Right atrium auricular region (tissue), 2 donors: ENCODE measurements around the gene RNF214. TPM values are rescaled to one million over a fixed set of nuclear protein-coding genes. Genes with fewer than 3 reads are reported as not detected.
"Not testable (repeated sequence)": the region's sequence is repeated elsewhere in the genome, so short reads cannot be mapped to it uniquely, and the experiment has no call there.

Experiments used
- DNase-seq: peaks from one replicate; pipeline ENCODE4 v3.0.0-alpha.2; 2019; ENCODE audit warnings: low spot score
- H3K27ac ChIP-seq, 2 donors: fragments of 200-600 bp; sonication (generic); 1 replicate in 1 of 2; 2 replicates in 1 of 2; pipeline ENCODE4 v1.5.1; 2016 to 2019
- H3K27me3 ChIP-seq, 2 donors: fragments of 200-600 bp; sonication (generic); one replicate each; pipeline versions ENCODE4 v1.5.1 to v1.6.0; 2017 to 2019
- H3K36me3 ChIP-seq: fragments of 200-600 bp; sonication (generic); one replicate; pipeline ENCODE4 v1.5.1; 2016
- H3K4me1 ChIP-seq, 2 donors: fragments of 200-600 bp; sonication (generic); one replicate each; pipeline versions ENCODE4 v1.5.1 to v1.6.0; 2017 to 2019
- H3K4me3 ChIP-seq, 2 donors: fragments of 200-600 bp; sonication (generic); 1 replicate in 1 of 2; 2 replicates in 1 of 2; pipeline ENCODE4 v1.5.1; 2017 to 2019; ENCODE audit warnings: mild to moderate bottlenecking in 1 of 2, moderate library complexity in 1 of 2
- H3K9me3 ChIP-seq, 2 donors: fragments of 200-600 bp; sonication (generic); one replicate each; pipeline ENCODE4 v1.5.1; 2019
- total RNA-seq, 2 donors: library from RNA; depleted of rRNA; stranded (reverse); fragments of >200 nt; gene quantifications; one replicate each; pipeline ENCODE4 v1.1.0, GENCODE V29; 2016
- TF ChIP-seq, protein P1 (sequence below), 2 donors: fragments of 200-600 bp; sonication (generic); IDR thresholded peaks; one replicate each; pipeline ENCODE4 v1.5.1; 2019; ENCODE audit warnings: antibody characterized with exemption in 2 of 2

The RNF214 gene
- total RNA-seq, 2 donors from 2014 or later = 11.0 to 11.5 TPM

DNA sequence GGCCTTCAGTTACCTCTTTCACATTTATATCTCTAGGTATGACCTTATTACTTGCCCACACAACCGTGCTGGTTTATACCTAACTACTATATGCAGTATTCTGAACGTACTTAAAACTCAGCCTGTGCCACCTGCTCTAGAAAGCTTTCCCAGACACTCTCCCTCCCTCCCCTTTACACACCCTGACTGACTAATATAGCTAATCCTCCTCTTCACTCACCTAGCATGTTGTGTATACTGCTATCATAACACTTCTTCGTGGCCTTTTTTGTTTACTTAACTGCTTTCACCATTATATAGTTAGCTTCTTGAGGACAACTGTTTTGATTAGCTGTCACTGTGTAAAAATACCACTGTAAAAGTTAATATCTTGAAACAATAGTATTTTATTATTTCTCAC, 23.5 kb downstream of the RNF214 start:
- H3K27ac ChIP-seq = no peak overlapping the region
- H3K36me3 ChIP-seq = peaks cover 8% of the 10 kb centered on the region
- no peaks in the 10 kb centered on the region for H3K27me3 ChIP-seq
- H3K4me3 ChIP-seq = no peak overlapping the region
- DNase-seq = no peak
- H3K9me3 ChIP-seq = no peaks in the 10 kb centered on the region
- no peaks in the 10 kb centered on the region for H3K4me1 ChIP-seq
- TF ChIP-seq, protein P1, sequence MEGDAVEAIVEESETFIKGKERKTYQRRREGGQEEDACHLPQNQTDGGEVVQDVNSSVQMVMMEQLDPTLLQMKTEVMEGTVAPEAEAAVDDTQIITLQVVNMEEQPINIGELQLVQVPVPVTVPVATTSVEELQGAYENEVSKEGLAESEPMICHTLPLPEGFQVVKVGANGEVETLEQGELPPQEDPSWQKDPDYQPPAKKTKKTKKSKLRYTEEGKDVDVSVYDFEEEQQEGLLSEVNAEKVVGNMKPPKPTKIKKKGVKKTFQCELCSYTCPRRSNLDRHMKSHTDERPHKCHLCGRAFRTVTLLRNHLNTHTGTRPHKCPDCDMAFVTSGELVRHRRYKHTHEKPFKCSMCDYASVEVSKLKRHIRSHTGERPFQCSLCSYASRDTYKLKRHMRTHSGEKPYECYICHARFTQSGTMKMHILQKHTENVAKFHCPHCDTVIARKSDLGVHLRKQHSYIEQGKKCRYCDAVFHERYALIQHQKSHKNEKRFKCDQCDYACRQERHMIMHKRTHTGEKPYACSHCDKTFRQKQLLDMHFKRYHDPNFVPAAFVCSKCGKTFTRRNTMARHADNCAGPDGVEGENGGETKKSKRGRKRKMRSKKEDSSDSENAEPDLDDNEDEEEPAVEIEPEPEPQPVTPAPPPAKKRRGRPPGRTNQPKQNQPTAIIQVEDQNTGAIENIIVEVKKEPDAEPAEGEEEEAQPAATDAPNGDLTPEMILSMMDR (IDR thresholded peaks at IDR 0.05) = no peak

DNA sequence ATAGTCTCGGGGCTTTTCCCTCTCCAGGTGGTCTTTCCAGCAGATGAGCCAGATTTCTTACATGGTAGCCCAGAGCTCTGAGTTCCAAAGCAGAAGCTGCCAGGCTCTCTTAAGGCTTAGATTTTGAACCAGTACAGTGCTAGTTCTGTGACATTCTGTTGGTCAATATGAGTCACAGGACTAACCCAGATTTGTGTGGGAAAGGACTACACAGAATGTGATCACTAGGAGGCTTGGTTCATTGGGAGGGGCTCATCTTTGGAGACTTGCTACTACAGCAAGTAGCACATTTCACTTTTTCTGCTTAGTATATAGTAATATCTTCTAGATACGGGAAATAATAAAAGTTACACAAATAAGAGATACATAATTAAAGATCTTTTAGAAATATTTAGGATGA, 24.1 kb downstream of the RNF214 start:
- peaks cover 10% of the 10 kb centered on the region for H3K36me3 ChIP-seq
- TF ChIP-seq, protein P1 (IDR thresholded peaks at IDR 0.05) = no peak
- no peaks in the 10 kb centered on the region for H3K9me3 ChIP-seq

DNA sequence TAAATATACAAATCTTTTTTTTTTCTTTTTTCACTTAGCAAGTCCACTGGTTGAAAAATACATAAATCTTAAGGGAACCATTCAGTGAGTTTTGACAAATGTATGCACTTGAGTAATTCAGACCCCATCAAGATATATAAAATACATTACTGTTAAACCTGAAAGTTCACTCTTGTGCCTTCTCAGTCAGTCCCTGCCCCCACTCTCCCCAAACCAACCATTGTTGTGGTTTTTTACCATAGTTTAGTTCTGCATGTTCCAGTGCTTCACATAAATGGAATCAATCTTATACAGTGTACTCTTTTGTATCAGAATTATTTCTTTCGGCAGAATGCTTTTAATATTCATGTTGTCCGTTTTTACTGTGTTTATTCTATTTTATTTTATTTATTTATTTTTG, 26.1 kb downstream of the RNF214 start:
- no peak overlapping the region for H3K27ac ChIP-seq
- H3K4me3 ChIP-seq = no peak overlapping the region
- peaks cover 10% of the 10 kb centered on the region for H3K36me3 ChIP-seq
- TF ChIP-seq, protein P1 (IDR thresholded peaks at IDR 0.05) = no peak
- no peak for DNase-seq
- H3K4me1 ChIP-seq = no peaks in the 10 kb centered on the region
- H3K9me3 ChIP-seq = no peaks in the 10 kb centered on the region
- H3K27me3 ChIP-seq = no peaks in the 10 kb centered on the region

More for the DNA sequence above, 24.1 kb downstream of the RNF214 start:
- Histone ChIP-seq H3K27ac (no peak overlapping the region), H3K4me1 (no peaks in the 10 kb centered on the region), H3K4me3 (no peak overlapping the region), H3K27me3 (no peaks in the 10 kb centered on the region)
- no peak for DNase-seq

DNA sequence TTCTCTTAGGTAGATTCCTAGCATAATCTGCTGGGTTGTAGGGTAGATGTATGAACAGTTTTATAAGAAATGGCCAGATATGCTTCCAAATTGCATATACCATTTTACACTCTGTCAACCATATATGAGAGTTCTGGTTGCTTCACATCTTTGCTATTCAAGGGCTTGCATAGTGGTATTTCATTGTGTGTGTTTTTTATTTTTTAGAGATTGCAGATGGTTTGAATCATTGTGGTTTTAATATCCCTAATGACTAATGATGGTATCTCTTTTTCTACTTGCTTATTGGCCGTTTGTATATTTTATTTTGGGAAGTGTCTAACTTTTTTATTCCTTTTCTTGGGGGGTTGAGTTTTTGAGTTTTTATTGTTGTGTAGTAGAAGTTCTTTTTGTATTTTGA, 26.9 kb downstream of the RNF214 start:
- DNase-seq = no peak
- TF ChIP-seq, protein P1 (IDR thresholded peaks at IDR 0.05) = no peak
- Histone ChIP-seq H3K9me3 (no peaks in the 10 kb centered on the region), H3K27me3 (no peaks in the 10 kb centered on the region), H3K36me3 (peaks cover 10% of the 10 kb centered on the region), H3K4me3 (no peak overlapping the region), H3K4me1 (no peaks in the 10 kb centered on the region), H3K27ac (no peak overlapping the region)

DNA sequence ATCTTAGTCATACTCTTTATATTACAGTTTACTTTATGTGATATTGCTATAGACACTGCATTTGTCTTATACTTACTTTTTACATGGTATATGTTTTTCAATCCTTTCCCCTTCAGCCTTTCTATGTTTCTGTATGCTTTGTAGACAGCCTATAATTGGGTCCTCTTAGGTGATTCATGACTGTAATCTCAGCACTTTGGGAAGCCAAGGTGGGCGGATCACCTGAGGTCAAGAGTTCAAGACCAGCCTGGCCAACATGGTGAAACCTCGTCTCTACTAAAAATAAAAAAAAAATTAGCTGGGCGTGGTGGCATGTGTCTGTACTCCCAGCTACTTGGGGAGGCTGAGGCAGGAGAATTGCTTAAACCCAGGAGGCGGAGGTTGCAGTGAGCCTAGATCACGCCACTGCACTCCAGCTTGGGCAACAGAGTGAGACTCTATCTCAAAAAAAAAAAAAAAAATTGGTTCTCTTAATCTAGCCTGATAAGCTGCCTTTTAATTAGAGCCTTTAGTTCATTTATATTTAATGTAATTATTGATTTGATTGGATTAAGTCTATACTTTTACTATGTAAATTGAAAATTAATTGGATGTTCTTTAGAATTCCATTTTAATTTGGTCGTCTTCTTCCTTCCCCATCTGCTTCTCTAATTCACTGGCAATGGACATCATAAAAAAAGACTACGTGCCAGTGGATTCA, 32.3 kb downstream of the RNF214 start:
- H3K27me3 ChIP-seq, H3K9me3 ChIP-seq, H3K27ac ChIP-seq, H3K4me1 ChIP-seq, H3K4me3 ChIP-seq, DNase-seq: not testable (repeated sequence)
- peaks cover 10% of the 10 kb centered on the region for H3K36me3 ChIP-seq

DNA sequence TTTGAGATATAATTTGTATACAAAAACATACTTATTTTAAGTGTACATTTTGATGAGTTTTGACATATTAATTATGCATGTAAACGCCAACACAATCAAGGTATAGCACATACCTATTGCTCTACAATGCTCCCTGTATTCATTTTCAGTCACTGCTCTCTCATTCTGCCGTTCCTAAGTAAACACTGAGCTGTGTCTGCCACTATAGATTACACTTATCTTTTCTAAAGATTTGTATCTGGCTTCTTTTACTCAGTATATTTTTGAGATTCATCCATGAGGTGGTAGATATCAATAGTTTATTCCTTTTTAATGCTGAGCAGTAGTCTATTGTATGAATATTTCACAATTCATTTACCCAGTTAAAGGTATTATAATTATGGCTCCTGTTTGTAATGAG, 33.3 kb downstream of the RNF214 start:
- peaks cover 4% of the 10 kb centered on the region for H3K36me3 ChIP-seq
- H3K4me1 ChIP-seq = no peaks in the 10 kb centered on the region
- no peaks in the 10 kb centered on the region for H3K27me3 ChIP-seq
- DNase-seq = no peak
- no peak overlapping the region for H3K27ac ChIP-seq
- no peak overlapping the region for H3K4me3 ChIP-seq
- TF ChIP-seq, protein P1 (IDR thresholded peaks at IDR 0.05) = no peak
- H3K9me3 ChIP-seq = no peaks in the 10 kb centered on the region
